Measurements from ENCODE around the gene HOXA6.
A peak's percentile ranks its signal among the peaks of the same experiment; 100 is the strongest.

Gene HOXA6

DNA sequence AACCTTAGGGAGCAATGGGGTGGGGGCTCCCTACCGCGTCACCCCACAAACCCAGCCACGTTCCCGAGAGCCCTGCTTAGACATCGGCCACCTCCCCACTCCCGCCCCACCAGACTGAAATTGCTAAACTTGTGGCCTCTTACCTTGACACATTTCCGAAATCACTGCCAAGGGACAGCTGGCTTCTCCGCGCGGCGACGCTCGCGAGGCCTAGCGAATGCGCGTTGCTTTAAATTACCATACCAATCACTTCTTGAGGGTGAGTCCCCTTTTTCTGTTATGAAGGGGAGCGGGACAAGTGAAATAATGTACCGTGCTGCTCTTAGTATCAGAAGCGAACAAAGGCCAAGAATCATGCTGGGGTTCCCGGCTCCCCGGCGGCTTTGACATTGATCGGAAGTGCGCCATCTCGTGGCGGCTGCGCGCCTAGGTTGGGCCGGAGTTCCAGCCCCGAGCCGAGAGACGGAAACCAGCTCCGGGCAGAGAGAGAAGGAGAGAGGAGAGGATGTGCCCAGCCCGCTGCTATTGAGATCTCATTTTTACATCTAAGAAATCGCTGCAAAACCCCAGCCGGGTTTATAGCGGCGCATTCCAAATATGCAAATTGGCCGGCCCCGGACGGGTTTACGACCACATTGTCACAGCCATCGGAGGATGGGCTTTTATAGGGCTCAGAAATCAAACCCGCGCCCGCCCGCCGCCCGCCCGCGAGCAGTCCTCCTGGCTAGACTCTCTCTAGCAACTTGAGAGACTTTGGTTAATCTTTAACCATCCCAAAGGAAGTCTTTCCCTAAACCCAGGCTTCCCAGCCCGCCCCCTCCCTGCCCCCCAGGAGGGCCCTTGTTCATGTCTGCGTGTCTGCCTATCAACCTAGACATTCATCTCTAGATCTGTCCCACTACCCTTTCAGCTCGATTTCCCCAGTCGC lies 32.2 kb upstream of the HOXA6 start:
- Histone ChIP-seq H3K9me3 (no peaks in the 10 kb centered on the region), H3K27ac (peak overlapping the region; percentile 96 to 97), H3K4me3 (peak overlapping the region; percentile 39 to 45), H3K4me1 (peaks cover 0 to 54% (median 26%) of the 10 kb centered on the region in 4 donors), H3K36me3 (no peaks in the 10 kb centered on the region), H3K27me3 (peaks cover 0 to 56% of the 10 kb centered on the region in 2 donors)
- TF ChIP-seq, protein P1, sequence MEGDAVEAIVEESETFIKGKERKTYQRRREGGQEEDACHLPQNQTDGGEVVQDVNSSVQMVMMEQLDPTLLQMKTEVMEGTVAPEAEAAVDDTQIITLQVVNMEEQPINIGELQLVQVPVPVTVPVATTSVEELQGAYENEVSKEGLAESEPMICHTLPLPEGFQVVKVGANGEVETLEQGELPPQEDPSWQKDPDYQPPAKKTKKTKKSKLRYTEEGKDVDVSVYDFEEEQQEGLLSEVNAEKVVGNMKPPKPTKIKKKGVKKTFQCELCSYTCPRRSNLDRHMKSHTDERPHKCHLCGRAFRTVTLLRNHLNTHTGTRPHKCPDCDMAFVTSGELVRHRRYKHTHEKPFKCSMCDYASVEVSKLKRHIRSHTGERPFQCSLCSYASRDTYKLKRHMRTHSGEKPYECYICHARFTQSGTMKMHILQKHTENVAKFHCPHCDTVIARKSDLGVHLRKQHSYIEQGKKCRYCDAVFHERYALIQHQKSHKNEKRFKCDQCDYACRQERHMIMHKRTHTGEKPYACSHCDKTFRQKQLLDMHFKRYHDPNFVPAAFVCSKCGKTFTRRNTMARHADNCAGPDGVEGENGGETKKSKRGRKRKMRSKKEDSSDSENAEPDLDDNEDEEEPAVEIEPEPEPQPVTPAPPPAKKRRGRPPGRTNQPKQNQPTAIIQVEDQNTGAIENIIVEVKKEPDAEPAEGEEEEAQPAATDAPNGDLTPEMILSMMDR (IDR thresholded peaks at IDR 0.05): peak; percentile 73 to 93
- DNase-seq: peak; percentile 74 to 89
- intact Hi-C loops (cut with DNase I; ENCODE audit: low total_unique reads): no loop called here

DNA sequence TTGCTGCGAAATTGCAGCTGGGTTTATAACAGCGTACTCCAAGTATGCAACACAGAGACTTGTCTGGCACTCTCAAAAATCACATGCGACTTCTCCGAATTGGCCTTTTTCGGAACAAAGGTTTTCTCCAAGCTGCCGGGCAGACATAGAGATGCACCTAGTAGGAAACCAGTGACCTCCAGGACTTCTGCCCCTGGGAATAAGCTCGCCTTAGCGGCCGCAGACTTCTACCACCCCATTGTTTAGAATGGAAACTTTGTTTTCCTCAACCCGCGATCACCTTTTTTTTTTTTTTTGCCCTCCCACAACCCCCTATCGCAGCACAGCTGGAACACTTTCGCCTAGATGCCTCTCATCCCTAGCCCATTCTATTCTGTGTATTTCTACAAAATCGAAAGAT lies 31.5 kb upstream of the HOXA6 start:
- intact Hi-C loops (cut with DNase I; ENCODE audit: low total_unique reads): no loop called here
- H3K9me3 ChIP-seq: no peaks in the 10 kb centered on the region
- H3K4me1 ChIP-seq: peaks cover 0 to 53% (median 22%) of the 10 kb centered on the region in 4 donors
- peaks cover 0 to 48% of the 10 kb centered on the region in 2 donors for H3K27me3 ChIP-seq
- peak overlapping the region; percentile 39 to 45 for H3K4me3 ChIP-seq
- H3K27ac ChIP-seq: peak overlapping the region; percentile 96 to 97
- no peaks in the 10 kb centered on the region for H3K36me3 ChIP-seq
- DNase-seq: peak; percentile 22 to 64
- TF ChIP-seq, protein P1 (IDR thresholded peaks at IDR 0.05): no peak

DNA sequence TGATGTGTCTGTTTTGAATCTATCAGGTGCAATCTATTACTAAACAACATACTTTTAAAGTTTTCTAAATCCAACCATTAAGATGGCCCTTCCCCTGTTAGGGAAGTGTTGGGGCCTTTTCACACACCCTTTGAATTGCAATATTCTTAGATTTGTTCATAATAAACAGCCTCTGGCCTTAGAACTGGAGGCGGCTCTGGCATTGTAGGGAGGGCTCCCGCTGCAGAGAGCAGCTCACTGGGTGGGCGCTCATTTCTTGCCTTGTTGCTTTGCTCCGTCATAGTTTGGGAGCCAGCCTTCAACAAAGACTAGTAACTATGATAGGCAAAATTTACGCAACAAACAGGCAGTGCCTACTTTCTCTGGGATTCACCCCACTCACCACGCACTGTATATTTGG lies 30.8 kb upstream of the HOXA6 start:
- peaks cover 0 to 46% (median 17%) of the 10 kb centered on the region in 4 donors for H3K4me1 ChIP-seq
- H3K36me3 ChIP-seq: no peaks in the 10 kb centered on the region
- no peaks in the 10 kb centered on the region for H3K9me3 ChIP-seq
- DNase-seq: peak; percentile 53 to 71
- TF ChIP-seq, protein P1 (IDR thresholded peaks at IDR 0.05): no peak
- H3K27me3 ChIP-seq: peaks cover 0 to 42% of the 10 kb centered on the region in 2 donors
- intact Hi-C loops (cut with DNase I; ENCODE audit: low total_unique reads): no loop called here
- H3K27ac ChIP-seq: peak overlapping the region; percentile 96 to 97
- H3K4me3 ChIP-seq: peak overlapping the region in 1 of 2 donors; percentile 45

DNA sequence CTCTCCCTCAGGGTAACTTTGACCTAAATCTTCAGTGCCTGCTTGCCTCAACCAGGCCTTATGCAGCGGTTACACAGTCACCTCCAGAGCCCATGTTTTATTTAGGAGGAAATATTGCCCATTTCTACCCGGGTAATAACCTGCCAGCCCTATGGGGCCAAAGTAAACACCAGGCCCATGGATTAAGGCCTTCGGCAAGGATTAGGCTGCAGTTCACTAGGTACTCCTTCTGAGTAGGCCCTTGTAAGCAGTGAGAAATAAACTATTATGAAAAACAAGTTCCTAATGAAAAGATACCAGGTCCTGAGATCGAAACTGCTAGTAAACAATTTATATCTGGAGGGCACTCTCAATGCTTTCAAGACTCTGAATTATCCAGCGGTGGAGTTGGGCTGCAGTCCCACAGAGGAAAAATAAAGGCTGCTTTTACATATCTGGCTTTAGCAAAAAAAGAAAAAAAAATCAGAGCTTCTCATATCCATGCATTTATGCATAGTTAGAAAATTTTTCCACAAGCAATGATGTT lies 30.3 kb upstream of the HOXA6 start:
- H3K4me1 ChIP-seq: peaks cover 0 to 41% (median 13%) of the 10 kb centered on the region in 4 donors
- intact Hi-C loops (cut with DNase I; ENCODE audit: low total_unique reads): no loop called here

DNA sequence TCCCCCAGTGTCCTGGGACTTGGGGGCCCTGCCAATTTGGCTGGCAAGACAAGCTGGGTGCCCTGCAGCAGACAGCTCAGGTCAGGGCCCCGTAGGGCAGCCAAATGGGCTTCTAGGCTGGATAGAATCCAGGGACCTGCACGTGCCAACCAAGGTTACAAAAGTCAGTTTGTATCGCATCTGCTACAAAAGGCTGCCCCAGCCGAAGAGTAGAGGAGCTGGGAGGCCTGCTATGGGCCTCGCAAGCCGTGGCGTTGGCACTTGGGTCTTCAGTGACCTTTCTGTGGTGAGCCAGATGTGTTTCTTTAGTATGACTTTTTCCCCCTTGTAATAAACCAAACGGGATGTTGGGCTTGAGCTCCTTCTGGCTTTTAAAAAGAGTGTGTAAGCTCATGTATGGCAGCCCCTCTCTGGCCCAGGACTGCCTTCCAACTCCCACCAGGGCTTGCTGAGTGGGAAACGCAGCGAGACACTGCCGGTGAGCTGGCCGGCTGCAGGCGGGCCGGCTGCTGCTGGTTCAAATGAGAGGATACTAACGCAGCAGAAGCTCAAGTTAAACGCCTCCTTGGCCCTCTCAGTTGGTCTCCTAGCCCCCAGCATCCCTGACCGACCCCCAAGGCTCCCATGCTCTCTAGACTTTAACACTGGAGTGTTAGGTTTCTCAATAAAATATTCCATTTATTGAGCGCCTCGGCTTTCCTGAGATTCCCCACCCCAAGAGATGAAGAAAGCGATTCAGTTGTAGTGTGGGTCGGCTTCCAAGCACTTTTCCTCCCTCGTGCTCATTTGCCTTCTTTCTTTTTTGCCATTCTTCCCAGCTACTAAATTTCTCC lies 29.6 kb upstream of the HOXA6 start:
- TF ChIP-seq, protein P1 (IDR thresholded peaks at IDR 0.05): no peak
- peak; percentile 21 to 67 for DNase-seq
- H3K27me3 ChIP-seq: peaks cover 0 to 30% of the 10 kb centered on the region in 2 donors
- no peaks in the 10 kb centered on the region for H3K36me3 ChIP-seq
- H3K4me3 ChIP-seq: peak overlapping the region; percentile 19 to 45
- H3K4me1 ChIP-seq: peaks cover 0 to 39% (median 14%) of the 10 kb centered on the region in 4 donors
- peak overlapping the region; percentile 96 to 97 for H3K27ac ChIP-seq
- no peaks in the 10 kb centered on the region for H3K9me3 ChIP-seq
- intact Hi-C loops (cut with DNase I; ENCODE audit: low total_unique reads): no loop called here

More for the DNA sequence above, 30.3 kb upstream of the HOXA6 start:
- H3K9me3 ChIP-seq: no peaks in the 10 kb centered on the region
- H3K27ac ChIP-seq: peak overlapping the region; percentile 96 to 97
- H3K4me3 ChIP-seq: peak overlapping the region; percentile 19 to 45
- no peaks in the 10 kb centered on the region for H3K36me3 ChIP-seq
- peak; percentile 9 to 61 for DNase-seq
- TF ChIP-seq, protein P1 (IDR thresholded peaks at IDR 0.05): no peak
- H3K27me3 ChIP-seq: peaks cover 0 to 37% of the 10 kb centered on the region in 2 donors

All from tibial artery (tissue), 4 donors.